GM23338 (cell line): Measurements from ENCODE around the gene SRGAP1. TPM values are rescaled to one million over a fixed set of nuclear protein-coding genes. Genes with fewer than 3 reads are reported as not detected.

Source experiments
- ATAC-seq: fragments of 200-7000 bp; cut with Tn5 transposase; 3 replicates; pipeline ENCODE4 v1.9.1; 2020
- DNase-seq: peaks from one replicate; pipeline ENCODE4 v3.0.0-alpha.2; 2015; ENCODE audit warnings: low spot score
- H2AFZ ChIP-seq: fragments of 200-600 bp; sonication (generic); 2 replicates; pipeline ENCODE4 v1.8.0; 2016; ENCODE audit warnings: antibody characterized with exemption, mild to moderate bottlenecking, moderate library complexity
- H3F3A ChIP-seq: fragments of 200-600 bp; sonication (generic); replicated peaks from 2 replicates; pipeline ENCODE4 v1.8.0; 2017; ENCODE audit warnings: antibody characterized with exemption, mixed run types, low read depth
- H3K27ac ChIP-seq: fragments of 200-600 bp; sonication (generic); 2 replicates; pipeline ENCODE4 v1.6.1; 2016; ENCODE audit warnings: low read depth
- H3K27me3 ChIP-seq: fragments of 200-600 bp; sonication (generic); 2 replicates; pipeline ENCODE4 v1.8.0; 2016; ENCODE audit warnings: mild to moderate bottlenecking, mixed run types, moderate library complexity; ENCODE audit not compliant: insufficient read depth
- H3K36me3 ChIP-seq: fragments of 200-600 bp; sonication (generic); 2 replicates; pipeline ENCODE4 v1.8.0; 2016; ENCODE audit warnings: mild to moderate bottlenecking; ENCODE audit not compliant: insufficient read depth
- H3K4me1 ChIP-seq: fragments of 200-600 bp; sonication (generic); 2 replicates; pipeline ENCODE4 v1.8.0; 2016; ENCODE audit warnings: mild to moderate bottlenecking, moderate library complexity; ENCODE audit not compliant: insufficient read depth
- H3K4me2 ChIP-seq: fragments of 200-600 bp; sonication (generic); 2 replicates; pipeline ENCODE4 v1.7.1; 2017; ENCODE audit warnings: mixed run types
- H3K4me3 ChIP-seq: fragments of 200-600 bp; sonication (generic); 2 replicates; pipeline ENCODE4 v1.6.1; 2016; ENCODE audit warnings: mixed run types
- H3K79me2 ChIP-seq: fragments of 200-600 bp; sonication (generic); replicated peaks from 2 replicates; pipeline ENCODE4 v1.8.0; 2017; ENCODE audit warnings: mild to moderate bottlenecking; ENCODE audit not compliant: insufficient read depth
- H3K9me2 ChIP-seq: fragments of 200-600 bp; sonication (generic); 2 replicates; pipeline ENCODE4 v1.8.0; 2017; ENCODE audit not compliant: insufficient read depth
- H4K20me1 ChIP-seq: fragments of 200-600 bp; sonication (generic); replicated peaks from 2 replicates; pipeline ENCODE4 v1.8.0; 2017; ENCODE audit warnings: mild to moderate bottlenecking; ENCODE audit not compliant: insufficient read depth
- H3K27ac Mint-ChIP-seq: 2 replicates; pipeline ENCODE4 v1.8.0; 2020; ENCODE audit warnings: inconsistent platforms, mild to moderate bottlenecking, moderate library complexity, mixed read lengths
- H3K27me3 Mint-ChIP-seq: 3 replicates; pipeline ENCODE4 v1.8.0; 2022; ENCODE audit warnings: low read depth, mild to moderate bottlenecking, moderate library complexity, mixed read lengths, inconsistent platforms; ENCODE audit not compliant: insufficient read depth, poor library complexity
- H3K36me3 Mint-ChIP-seq: 3 replicates; pipeline ENCODE4 v1.8.0; 2021; ENCODE audit warnings: low read depth, mild to moderate bottlenecking, inconsistent platforms, moderate library complexity, mixed read lengths
- H3K4me1 Mint-ChIP-seq: 3 replicates; pipeline ENCODE4 v1.8.0; 2020; ENCODE audit warnings: mild to moderate bottlenecking, inconsistent platforms, mixed read lengths
- H3K4me3 Mint-ChIP-seq: 3 replicates; pipeline ENCODE4 v1.8.0; 2021; ENCODE audit warnings: moderate library complexity, mild to moderate bottlenecking, inconsistent platforms, mixed read lengths
- H3K9me3 Mint-ChIP-seq: 3 replicates; pipeline ENCODE4 v1.8.0; 2020; ENCODE audit warnings: moderate library complexity, mild to moderate bottlenecking, inconsistent platforms, mixed read lengths
- CREB1 ChIP-seq: fragments of 250-450 bp; sonication (Bioruptor Pico); IDR thresholded peaks from 2 replicates; pipeline ENCODE4 v1.5.0; 2020; ENCODE audit warnings: low read depth, mild to moderate bottlenecking, moderate library complexity
- CTCF ChIP-seq, 2 experiments: fragments of 200-600 bp in 1 of 2; sonication (generic) in 1 of 2; conservative IDR thresholded peaks; 2 replicates each; pipeline versions ENCODE4 v1.5.1 to v1.6.1; 2016 to 2017; ENCODE audit warnings: antibody characterized with exemption in 2 of 2, low read depth in 2 of 2, mild to moderate bottlenecking in 2 of 2, moderate library complexity in 1 of 2
- ETS1 ChIP-seq: IDR thresholded peaks from 2 replicates; pipeline ENCODE4 v1.6.1; 2016; ENCODE audit warnings: antibody characterized with exemption
- EZH2phosphoT487 ChIP-seq: fragments of 200-600 bp; sonication (generic); IDR thresholded peaks from one replicate; pipeline ENCODE4 v1.8.1; 2018; ENCODE audit warnings: antibody characterized with exemption; ENCODE audit not compliant: unreplicated experiment
- POLR2AphosphoS5 ChIP-seq: IDR thresholded peaks from 2 replicates; pipeline ENCODE4 v1.6.1; 2016; ENCODE audit warnings: antibody characterized with exemption, low read depth
- REST ChIP-seq: IDR thresholded peaks from one replicate; pipeline ENCODE4 v1.6.1; 2018; ENCODE audit warnings: antibody characterized with exemption; ENCODE audit not compliant: unreplicated experiment
- ZNF462 ChIP-seq: fragments of 250-450 bp; sonication (Bioruptor Pico); IDR thresholded peaks from 2 replicates; pipeline ENCODE4 v1.5.0; 2020; ENCODE audit warnings: mild to moderate bottlenecking, moderate library complexity
- long read RNA-seq: library from polyadenylated mRNA; unstranded; transcript quantifications from one replicate; pipeline ENCODE4 v2.0.0, GENCODE V29; 2020; ENCODE audit not compliant: unreplicated experiment
- polyA plus RNA-seq: library from polyadenylated mRNA; unstranded; fragments of >200 nt; fragmentation: Nextera tagmentation; extraction: Ambion mirVana; gene quantifications from 2 replicates; pipeline ENCODE4 v1.2.1, GENCODE V29; 2016
- total RNA-seq: library from RNA; depleted of rRNA; stranded (reverse); fragments of >200 nt; shearing (Covaris generic); gene quantifications from 2 replicates; pipeline ENCODE4 v1.2.3, GENCODE V29; 2014; rRNA removed

The SRGAP1 gene
- total RNA-seq (5.6 and 6.1 TPM in 2 replicates), polyA plus RNA-seq (8.1 and 8.3 TPM in 2 replicates)
- long read RNA-seq, partial matches to known transcripts, result 10 of 11 reads
- long read RNA-seq, other reads (novel, unspliced or antisense), result 1 of 11 reads

GRCh38 chr12:63844391-63845341 lies at the start of gene SRGAP1:
Gene SRGAP1 (plus strand): TSS chr12:63844700. CDS start chr12:63844817, 117 bp downstream.
- H3K27ac ChIP-seq, result 0 out of 2 replicates have a peak within 1 kb of the TSS, but pooled peaks have one; percentile 36
- H4K20me1 ChIP-seq, result peaks cover 4% of the 10 kb centered on the region
- H3K4me2 ChIP-seq, result peak within 1 kb of the TSS; percentile 100
- ATAC-seq (no peak), DNase-seq (peak; percentile 63)
- Mint-ChIP-seq H3K36me3 (peaks cover 2% of the 10 kb centered on the region; the same call in 1 of the 3 replicates), H3K4me1 (peaks cover 20% of the 10 kb centered on the region), H3K27me3 (peaks cover 8% of the 10 kb centered on the region), H3K4me3 (peak within 1 kb of the TSS; percentile 95), H3K9me3 (no peaks in the 10 kb centered on the region; the same call in 2 of the 3 replicates), H3K27ac (no peak within 1 kb of the TSS; the same call in 1 of the 2 replicates)
- 0 out of 2 replicates have a peak, but pooled peaks cover 7% of the 10 kb centered on the region for H3F3A ChIP-seq
- no peak for TF ChIP-seq CREB1 (CRISPR knock-in tag)
- TF ChIP-seq EZH2phosphoT487, result no peak
- no peak for TF ChIP-seq ETS1
- TF ChIP-seq CTCF (conservative IDR thresholded peaks at IDR 0.05; ENCODE audit: low read depth in 2 of 2), result no peak
- no peak for TF ChIP-seq POLR2AphosphoS5
- TF ChIP-seq REST, result no peak
- no peak for TF ChIP-seq ZNF462
- no peaks in the 10 kb centered on the region for H3K36me3 ChIP-seq
- H3K4me3 ChIP-seq, result peak within 1 kb of the TSS; percentile 99
- H3K79me2 ChIP-seq, result peaks cover 47% of the 10 kb centered on the region
- H2AFZ ChIP-seq, result peak within 1 kb of the TSS; percentile 100
- H3K9me2 ChIP-seq, result no peaks in the 10 kb centered on the region
- peaks cover 20% of the 10 kb centered on the region for H3K27me3 ChIP-seq
- peaks cover 16% of the 10 kb centered on the region for H3K4me1 ChIP-seq
